Activated CD8-positive, alpha-beta memory T cell treated with anti-CD3 and anti-CD28 coated beads for 4 hours (primary cell): ENCODE measurements around the gene TYW5.
"Not testable (repeated sequence)": the region's sequence is repeated elsewhere in the genome, so short reads cannot be mapped to it uniquely, and the experiment has no call there.

Experiments used
- DNase-seq, 2 donors: peaks; one replicate each; pipeline ENCODE4 v3.0.0-alpha.2; 2020; ENCODE audit warnings: low read depth in 2 of 2

Gene TYW5

GRCh38 chr2:199922856-199923255 is 32.4 kb downstream of the TYW5 start:
- DNase-seq = no peak

GRCh38 chr2:199916980-199917379 is 38.3 kb downstream of the TYW5 start:
- no peak for DNase-seq

DNA sequence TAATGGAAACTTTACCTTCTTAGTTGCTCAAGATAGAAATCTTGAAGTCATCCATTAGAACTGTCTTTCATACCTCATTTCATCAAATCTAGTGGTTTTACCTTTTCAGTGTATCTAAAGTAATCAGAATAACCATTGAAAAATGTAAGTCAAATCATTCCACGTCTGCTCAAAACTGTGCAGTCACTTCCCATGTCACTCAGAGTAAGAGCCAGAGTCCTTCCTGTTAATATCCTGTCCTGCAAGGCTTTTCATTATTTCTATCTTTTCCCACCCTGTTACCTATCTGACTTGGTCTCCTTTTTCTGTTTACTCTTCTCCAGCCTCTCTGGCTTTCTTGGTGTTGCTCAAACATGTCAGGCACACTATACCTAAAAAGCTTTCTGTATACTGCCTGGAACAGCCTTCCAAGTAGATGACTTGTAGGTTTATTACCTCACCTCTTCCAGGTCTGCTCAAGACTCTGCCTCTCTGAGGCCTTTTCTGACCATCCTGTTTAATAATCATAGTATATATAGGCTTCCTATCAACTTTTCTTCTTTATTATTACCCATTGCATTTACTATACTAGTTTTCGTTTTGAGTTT is 40.8 kb downstream of the TYW5 start:
- DNase-seq = no peak

DNA sequence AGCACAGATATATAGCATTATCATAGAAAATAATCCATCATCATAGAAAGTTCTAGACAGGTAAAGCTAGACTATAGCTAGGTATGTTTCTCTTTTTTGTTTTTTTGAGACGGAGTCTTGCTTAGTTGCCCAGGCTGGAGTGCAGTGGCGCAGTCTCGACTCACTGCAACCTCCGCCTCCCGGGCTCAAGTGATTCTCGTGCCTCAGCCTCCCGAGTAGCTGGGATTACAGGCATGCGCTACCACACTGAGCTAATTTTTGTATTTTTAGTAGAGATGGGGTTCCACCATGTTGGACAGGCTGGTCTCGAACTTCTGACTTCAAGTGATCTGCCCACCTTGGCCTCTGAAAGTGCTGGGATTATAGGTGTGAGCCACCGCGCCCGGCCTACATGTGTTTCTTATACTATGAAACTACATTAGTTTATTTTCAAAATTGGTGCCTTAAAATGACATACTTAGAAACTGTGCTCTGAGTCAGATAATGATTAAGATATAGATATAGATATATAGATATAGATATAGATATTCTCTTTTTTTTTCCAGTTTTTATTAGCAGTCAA is 42.7 kb downstream of the TYW5 start:
- not testable (repeated sequence) for DNase-seq

DNA sequence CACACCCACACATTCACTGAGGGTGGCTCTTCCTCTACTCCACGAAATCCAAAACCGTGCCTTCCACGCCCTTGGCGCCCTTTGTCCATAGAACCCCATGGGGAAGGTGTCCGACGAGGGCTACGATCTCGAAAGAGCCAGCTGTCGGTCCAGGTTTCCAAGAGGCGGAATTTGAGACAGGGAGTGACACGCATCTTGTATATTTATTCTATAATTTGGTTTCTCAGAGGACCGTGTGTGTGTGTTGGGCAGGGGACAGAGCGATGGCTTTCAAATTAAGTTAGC is 43.5 kb downstream of the TYW5 start:
- DNase-seq = no peak

GRCh38 chr2:199911052-199911876 is 44.0 kb downstream of the TYW5 start, which contains the start of gene C2orf69:
Gene C2orf69 (plus strand): TSS chr2:199911293. CDS start chr2:199911439, 146 bp downstream.
- DNase-seq = peak; percentile 79 to 84

DNA sequence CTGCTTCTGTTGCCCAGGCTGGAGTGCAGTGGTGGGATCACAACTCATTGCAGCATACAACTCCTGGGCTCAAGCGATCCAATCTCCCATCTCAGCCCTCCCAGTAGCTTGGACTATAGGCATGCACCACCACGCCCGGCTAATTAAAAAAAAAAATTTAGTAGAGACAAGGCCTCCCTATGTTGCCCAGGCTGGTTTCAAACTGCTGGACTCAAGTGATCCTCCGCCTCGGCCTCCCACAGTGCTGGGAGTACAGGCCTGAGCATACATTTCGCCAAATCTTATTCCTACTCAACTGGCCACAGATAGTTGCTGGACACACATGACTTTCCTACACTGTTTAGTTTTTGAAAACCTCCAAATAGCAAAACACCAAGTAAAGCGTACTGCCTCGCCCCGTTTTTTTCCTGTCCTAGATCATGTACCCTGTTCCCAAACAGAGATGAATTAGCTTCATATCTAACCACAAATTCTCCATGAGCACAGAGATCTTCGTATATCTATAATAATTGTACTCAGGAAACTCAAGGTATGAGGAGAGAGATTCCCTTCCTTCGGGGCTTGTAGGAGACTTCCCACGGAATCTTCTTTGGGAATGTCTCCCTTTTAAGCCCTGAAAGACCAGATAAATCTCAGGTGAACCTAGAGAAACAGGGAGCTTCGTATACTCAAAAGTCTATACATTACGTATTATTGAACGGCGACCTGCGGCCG is 44.8 kb downstream of the TYW5 start:
- no peak for DNase-seq

DNA sequence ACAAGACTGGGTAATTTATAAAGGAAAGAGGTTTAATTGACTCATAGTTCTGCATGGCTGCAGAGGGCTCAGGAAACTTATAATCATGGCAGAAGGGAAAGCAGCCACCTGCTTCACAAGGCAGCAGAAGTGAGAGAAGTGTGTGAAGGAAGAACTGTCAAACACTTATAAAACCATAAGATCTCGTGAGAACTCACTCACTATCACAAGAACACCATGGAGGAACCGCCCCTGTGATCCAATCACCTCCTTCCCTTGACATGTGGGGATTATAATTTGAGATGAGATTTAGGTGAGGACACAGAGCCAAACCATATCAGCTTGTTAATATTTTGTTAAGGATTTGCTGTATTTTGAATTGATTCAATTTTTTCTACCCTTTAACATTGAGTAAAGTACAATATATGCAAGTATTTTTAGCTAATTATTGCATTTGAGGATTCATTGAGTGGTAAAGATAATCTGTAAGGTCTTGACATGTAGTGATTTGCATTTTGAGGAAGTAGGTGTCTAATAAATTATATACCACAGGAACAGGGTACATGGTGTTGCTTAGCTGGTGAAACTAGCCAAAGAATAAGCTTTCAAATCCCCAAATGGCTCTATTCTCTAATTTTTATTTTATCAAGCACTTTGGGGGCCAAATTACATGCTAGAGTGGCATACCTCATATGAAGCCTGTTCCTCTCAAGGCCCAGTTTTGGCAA is 48.1 kb downstream of the TYW5 start:
- no peak for DNase-seq

DNA sequence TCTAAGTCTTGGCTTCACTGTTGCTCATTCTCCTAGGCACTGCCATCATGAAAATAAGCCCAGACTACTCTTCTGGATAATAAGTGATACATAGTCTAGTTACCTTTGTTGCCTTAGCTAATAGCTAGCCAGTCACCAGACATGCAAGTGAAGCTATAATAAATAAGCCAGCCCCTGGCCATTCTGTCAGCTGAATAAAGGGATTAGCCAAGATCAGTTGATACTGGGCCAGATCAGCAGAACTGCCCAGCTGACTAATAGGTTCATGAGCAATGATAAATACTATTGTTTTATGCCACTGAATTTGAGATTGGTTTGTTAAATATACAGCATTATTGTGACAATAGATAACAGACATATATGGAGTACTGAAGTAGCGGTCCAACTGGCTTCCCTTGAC is 52.2 kb downstream of the TYW5 start:
- no peak for DNase-seq

GRCh38 chr2:199902486-199903110 is 52.7 kb downstream of the TYW5 start:
- no peak for DNase-seq

DNA sequence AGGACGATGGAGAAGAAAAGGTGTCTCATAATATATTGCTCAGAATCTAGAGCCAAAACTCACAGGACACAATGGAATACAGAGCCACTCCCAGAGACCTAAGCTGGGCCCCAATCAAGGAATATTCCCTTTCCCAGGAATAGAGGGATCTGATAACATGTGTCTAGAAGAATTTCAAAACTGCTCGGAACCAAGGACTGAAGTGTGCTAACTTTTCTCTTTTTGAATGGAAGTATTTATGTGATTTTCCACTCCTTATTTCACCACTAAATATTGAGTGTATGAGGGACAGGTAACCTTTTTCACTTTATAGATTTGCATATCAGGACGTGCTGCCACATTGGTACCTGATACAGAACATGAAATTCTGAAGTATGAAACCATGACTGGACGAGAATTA is 53.3 kb downstream of the TYW5 start:
- DNase-seq = no peak

DNA sequence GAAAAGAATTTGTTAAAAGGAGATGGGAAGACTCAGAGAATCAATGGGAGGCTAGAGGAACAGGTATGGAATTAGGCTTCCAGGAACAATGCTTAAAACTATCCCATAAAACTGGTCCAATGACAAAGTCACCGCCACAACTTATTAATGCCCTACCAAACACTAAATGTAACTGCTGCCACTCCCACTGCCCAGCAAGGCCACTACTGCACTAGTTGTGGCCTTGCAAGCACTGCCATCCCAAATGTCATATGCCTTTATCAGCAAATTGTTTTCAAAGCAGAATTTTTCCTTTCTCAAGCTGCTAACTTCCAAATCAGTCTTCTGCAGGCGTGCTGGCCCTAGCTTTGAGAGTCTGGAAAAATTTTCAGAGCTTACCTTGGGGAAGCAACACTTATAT is 58.7 kb downstream of the TYW5 start:
- DNase-seq = no peak

GRCh38 chr2:199895406-199895805 is 59.9 kb downstream of the TYW5 start:
- DNase-seq = no peak

- no peak for DNase-seq
These were observed 71.6 kb downstream of the TYW5 start for GRCh38 chr2:199883474-199884212.

DNA sequence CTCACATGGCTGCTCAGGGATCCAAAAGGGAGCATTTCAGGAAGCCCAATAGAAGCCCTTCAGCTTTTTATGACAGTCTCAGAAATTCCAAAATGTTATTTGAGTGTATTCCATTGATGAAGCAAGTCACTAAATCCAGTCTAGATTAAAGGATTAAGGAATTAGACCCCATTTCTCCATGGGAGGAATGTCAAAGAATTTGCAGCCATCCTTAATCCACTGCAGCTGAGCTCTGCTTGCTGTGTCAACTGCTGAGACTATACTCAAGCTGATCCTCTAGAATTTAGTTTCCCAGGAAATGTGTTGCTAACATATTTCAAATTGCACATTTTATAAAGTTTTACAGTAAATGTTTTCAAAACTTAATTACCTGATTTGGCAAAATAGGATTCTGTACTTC is 72.6 kb downstream of the TYW5 start:
- DNase-seq = no peak
